ENCODE results near the gene ASTN2. TPM values are rescaled to one million over a fixed set of nuclear protein-coding genes. Genes with fewer than 3 reads are reported as not detected.
A peak's percentile ranks its signal among the peaks of the same experiment; 100 is the strongest.

Gene ASTN2
- total and polyA plus RNA-seq, 2 experiments from 2014 or later: 7.0 to 24.6 TPM

DNA sequence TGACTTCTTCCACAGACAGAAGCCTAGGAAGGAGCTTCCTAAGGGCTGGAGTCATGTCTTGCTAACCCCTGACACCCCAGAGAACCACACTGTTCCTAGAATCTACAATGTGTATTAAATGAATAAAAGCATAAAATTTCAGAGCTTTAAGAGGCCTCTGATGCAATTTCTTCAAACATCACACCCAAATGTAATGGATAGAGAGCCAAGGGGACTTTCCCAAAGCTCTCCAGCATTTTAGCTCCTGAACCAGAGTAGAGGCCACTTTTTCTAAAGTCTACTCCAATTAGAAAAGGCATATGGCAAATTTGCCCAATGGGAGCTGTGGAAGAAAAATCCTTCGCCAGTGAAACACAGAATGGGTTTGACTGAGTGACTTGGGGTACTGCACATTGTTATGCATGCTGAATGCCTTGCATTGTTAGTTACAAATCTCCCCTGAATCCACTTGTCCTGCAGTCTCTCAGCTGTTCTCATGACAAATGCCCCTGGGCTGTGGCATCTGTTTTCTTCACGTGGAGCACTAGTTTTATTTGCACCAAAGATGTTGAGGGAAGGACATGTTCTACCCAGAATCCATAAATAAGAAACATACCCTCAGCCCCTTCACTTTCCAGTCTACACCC, 334.0 kb downstream of the ASTN2 start (continued):
- TF ChIP-seq REST (IDR thresholded peaks at IDR 0.05; ENCODE audit: unreplicated experiment): no peak
- no peak for TF ChIP-seq EZH2phosphoT487 (IDR thresholded peaks at IDR 0.05; ENCODE audit: unreplicated experiment)
- TF ChIP-seq, protein P1, sequence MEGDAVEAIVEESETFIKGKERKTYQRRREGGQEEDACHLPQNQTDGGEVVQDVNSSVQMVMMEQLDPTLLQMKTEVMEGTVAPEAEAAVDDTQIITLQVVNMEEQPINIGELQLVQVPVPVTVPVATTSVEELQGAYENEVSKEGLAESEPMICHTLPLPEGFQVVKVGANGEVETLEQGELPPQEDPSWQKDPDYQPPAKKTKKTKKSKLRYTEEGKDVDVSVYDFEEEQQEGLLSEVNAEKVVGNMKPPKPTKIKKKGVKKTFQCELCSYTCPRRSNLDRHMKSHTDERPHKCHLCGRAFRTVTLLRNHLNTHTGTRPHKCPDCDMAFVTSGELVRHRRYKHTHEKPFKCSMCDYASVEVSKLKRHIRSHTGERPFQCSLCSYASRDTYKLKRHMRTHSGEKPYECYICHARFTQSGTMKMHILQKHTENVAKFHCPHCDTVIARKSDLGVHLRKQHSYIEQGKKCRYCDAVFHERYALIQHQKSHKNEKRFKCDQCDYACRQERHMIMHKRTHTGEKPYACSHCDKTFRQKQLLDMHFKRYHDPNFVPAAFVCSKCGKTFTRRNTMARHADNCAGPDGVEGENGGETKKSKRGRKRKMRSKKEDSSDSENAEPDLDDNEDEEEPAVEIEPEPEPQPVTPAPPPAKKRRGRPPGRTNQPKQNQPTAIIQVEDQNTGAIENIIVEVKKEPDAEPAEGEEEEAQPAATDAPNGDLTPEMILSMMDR (conservative IDR thresholded peaks at IDR 0.05; ENCODE audit: low read depth in 2 of 2): no peak
- TF ChIP-seq NANOG (IDR thresholded peaks at IDR 0.05; ENCODE audit: borderline replicate concordance): no peak

- Mint-ChIP-seq H3K36me3 (ENCODE audit: low read depth) (no peaks in the 10 kb centered on the region; the same call in 2 of the 3 replicates), H3K4me1 (peaks cover 50% of the 10 kb centered on the region), H3K4me3 (no peak overlapping the region), H3K27me3 (ENCODE audit: insufficient read depth, low read depth, poor library complexity) (peaks cover 5% of the 10 kb centered on the region), H3K9me3 (peaks cover 5% of the 10 kb centered on the region; the same call in 1 of the 3 replicates), H3K27ac (no peak overlapping the region)
- ATAC-seq: no peak
- H3K4me1 ChIP-seq (ENCODE audit: insufficient read depth): peaks cover 43% of the 10 kb centered on the region
- H3K4me2 ChIP-seq: no peak overlapping the region
- H4K20me1 ChIP-seq (replicated peaks; ENCODE audit: insufficient read depth): no peaks in the 10 kb centered on the region
- no peaks in the 10 kb centered on the region for H3K27me3 ChIP-seq (ENCODE audit: insufficient read depth)
- H3K79me2 ChIP-seq (replicated peaks; ENCODE audit: insufficient read depth): no peaks in the 10 kb centered on the region
- H3K4me3 ChIP-seq: no peak overlapping the region
- DNase-seq (ENCODE audit: low spot score): peak; percentile 49
- H3K36me3 ChIP-seq (ENCODE audit: insufficient read depth): no peaks in the 10 kb centered on the region
- no peak overlapping the region for H2AFZ ChIP-seq
- H3F3A ChIP-seq (replicated peaks; ENCODE audit: low read depth): no peaks in the 10 kb centered on the region
- TF ChIP-seq JUNB (IDR thresholded peaks at IDR 0.05; ENCODE audit: unreplicated experiment): no peak
- no peak for TF ChIP-seq STAT1 (IDR thresholded peaks at IDR 0.05; ENCODE audit: unreplicated experiment)
- no peak for TF ChIP-seq EZH2phosphoT487 (IDR thresholded peaks at IDR 0.05; ENCODE audit: unreplicated experiment)
- TF ChIP-seq ZNF331 (CRISPR knock-in tag; IDR thresholded peaks at IDR 0.05; ENCODE audit: low read depth): no peak
- TF ChIP-seq POLR2AphosphoS5 (IDR thresholded peaks at IDR 0.05; ENCODE audit: low read depth): no peak
- no peak for TF ChIP-seq REST (IDR thresholded peaks at IDR 0.05; ENCODE audit: unreplicated experiment)
- TF ChIP-seq, protein P1 (conservative IDR thresholded peaks at IDR 0.05; ENCODE audit: low read depth in 2 of 2): no peak
- TF ChIP-seq NANOG (IDR thresholded peaks at IDR 0.05; ENCODE audit: borderline replicate concordance): no peak
- TF ChIP-seq CREB1 (CRISPR knock-in tag; IDR thresholded peaks at IDR 0.05; ENCODE audit: low read depth): no peak
- no peak for TF ChIP-seq ZNF114 (CRISPR knock-in tag; IDR thresholded peaks at IDR 0.05)
- H3K9me2 ChIP-seq (ENCODE audit: insufficient read depth): no peaks in the 10 kb centered on the region
- H3K27ac ChIP-seq (ENCODE audit: low read depth): no peak overlapping the region
These were observed 338.1 kb downstream of the ASTN2 start for GRCh38 chr9:117076571-117077290.

Data from GM23338 (cell line).